IPS-15b (cell line): ENCODE data around the gene ARID5B.
"Not testable (repeated sequence)": the region's sequence is repeated elsewhere in the genome, so short reads cannot be mapped to it uniquely, and the experiment has no call there.

Source experiments
- H3K27me3 ChIP-seq: one replicate; pipeline ENCODE4 v1.6.1; 2013; ENCODE audit warnings: low read length; ENCODE audit not compliant: control insufficient read depth, insufficient read depth
- H3K36me3 ChIP-seq: one replicate; pipeline ENCODE4 v1.6.1; 2013; ENCODE audit warnings: low read length; ENCODE audit not compliant: control insufficient read depth, insufficient read depth
- H3K4me1 ChIP-seq: one replicate; pipeline ENCODE4 v1.6.1; 2013; ENCODE audit warnings: mild to moderate bottlenecking, low read length; ENCODE audit not compliant: control insufficient read depth, insufficient read depth
- H3K4me3 ChIP-seq: one replicate; pipeline ENCODE4 v1.5.1; 2013; ENCODE audit warnings: low read depth, low read length
- H3K9ac ChIP-seq: one replicate; pipeline ENCODE4 v1.6.1; 2013; ENCODE audit warnings: low read depth, mild to moderate bottlenecking, low read length
- H3K9me3 ChIP-seq: one replicate; pipeline ENCODE4 v1.6.1; 2013; ENCODE audit warnings: mild to moderate bottlenecking, low read length; ENCODE audit not compliant: control insufficient read depth, insufficient read depth

ARID5B gene

DNA sequence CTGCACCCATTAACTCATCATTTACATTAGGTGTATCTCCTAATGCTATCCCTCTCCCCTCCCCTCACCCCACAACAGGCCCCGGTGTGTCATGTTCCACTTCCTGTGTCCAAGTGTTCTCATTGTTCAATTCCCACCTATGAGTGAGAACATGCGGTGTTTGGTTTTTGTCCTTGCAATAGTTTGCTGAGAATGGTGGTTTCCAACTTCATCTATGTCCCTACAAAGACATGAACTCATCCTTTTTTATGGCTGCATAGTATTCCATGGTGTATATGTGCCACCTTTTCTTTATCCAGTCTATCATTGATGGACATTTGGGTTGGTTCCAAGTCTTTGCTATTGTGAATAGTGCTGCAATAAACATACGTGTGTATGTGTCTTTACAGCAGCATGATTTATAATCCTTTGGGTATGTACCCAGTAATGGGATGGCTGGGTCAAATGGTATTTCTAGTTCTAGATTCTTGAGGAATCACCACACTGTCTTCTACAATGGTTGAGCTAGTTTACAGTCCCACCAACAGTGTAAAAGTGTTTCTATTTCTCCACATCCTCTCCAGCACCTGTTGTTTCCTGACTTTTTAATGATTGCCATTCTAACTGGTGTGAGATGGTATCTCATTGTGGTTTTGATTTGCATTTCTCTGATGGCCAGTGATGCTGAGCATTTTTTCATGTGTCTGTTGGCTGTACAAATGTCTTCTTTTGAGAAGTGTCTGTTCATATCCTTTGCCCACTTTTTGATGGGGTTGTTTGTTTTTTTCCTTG is 75.6 kb downstream of the ARID5B start:
- not testable (repeated sequence) for H3K9me3 ChIP-seq, H3K36me3 ChIP-seq, H3K4me3 ChIP-seq, H3K9ac ChIP-seq, H3K4me1 ChIP-seq, H3K27me3 ChIP-seq

DNA sequence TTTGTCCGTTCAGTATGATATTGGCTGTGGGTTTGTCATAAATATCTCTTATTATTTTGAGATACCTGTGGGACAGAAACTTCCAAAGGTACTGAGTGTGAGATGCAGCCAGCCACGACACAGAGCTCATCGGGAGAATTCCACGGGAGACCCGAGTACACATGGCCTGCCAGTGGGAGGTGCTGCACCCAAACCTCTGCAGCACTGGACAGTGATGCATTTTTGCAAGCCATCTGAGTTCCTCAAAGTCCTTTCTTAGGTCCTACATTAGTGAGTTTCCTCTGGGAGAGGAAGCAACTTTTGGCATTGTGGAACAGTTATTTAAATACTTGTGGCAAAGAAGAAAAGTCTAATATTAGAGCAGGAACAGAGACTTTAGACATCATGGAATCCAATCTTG is 77.5 kb downstream of the ARID5B start:
- Histone ChIP-seq H3K36me3 (no peaks in the 10 kb centered on the region), H3K4me1 (no peaks in the 10 kb centered on the region), H3K9ac (no peak overlapping the region), H3K9me3 (no peaks in the 10 kb centered on the region), H3K4me3 (no peak overlapping the region), H3K27me3 (no peaks in the 10 kb centered on the region)

DNA sequence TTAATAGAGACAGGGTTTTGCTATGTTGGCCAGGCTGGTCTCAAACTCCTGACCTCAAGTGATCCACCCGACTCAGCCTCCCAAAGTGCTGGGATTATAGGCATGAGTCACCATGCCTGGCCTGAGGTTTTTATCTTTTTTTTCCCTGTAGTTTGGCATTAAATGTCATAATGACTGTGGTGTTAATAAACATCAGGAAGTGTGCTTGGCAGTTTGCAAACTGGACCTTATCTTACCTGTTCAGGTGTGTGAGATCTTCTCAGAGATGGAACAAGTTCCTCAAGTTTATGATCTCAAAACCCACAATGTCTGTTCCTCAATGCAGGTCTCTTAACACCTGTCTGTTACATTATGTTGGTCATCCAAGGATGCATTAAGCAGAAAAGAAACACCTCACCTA is 80.0 kb downstream of the ARID5B start:
- Histone ChIP-seq H3K36me3 (no peaks in the 10 kb centered on the region), H3K4me3 (no peak overlapping the region), H3K4me1 (peaks cover 14% of the 10 kb centered on the region), H3K9me3 (no peaks in the 10 kb centered on the region), H3K9ac (no peak overlapping the region), H3K27me3 (no peaks in the 10 kb centered on the region)

DNA sequence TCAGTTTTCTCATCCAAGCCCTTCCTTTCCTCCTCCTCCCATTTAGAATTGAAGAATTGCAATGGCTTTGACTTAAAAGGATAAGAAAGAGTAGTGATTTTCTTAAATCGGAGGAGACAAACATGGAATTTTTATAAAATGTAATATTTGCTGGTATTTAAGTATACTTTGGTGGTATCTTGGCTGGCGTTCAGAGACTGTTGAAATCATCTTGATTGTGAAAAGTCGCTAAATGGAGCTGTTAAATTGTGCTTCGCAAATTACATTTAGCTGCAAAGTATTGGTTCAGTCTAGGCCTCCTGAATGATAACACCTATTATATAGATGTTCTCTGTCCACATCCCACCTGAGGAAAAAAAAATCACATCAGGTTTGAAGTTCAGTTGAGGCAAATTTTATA is 81.8 kb downstream of the ARID5B start:
- Histone ChIP-seq H3K9ac (no peak overlapping the region), H3K9me3 (no peaks in the 10 kb centered on the region), H3K27me3 (no peaks in the 10 kb centered on the region), H3K36me3 (no peaks in the 10 kb centered on the region), H3K4me3 (no peak overlapping the region), H3K4me1 (peaks cover 29% of the 10 kb centered on the region)

DNA sequence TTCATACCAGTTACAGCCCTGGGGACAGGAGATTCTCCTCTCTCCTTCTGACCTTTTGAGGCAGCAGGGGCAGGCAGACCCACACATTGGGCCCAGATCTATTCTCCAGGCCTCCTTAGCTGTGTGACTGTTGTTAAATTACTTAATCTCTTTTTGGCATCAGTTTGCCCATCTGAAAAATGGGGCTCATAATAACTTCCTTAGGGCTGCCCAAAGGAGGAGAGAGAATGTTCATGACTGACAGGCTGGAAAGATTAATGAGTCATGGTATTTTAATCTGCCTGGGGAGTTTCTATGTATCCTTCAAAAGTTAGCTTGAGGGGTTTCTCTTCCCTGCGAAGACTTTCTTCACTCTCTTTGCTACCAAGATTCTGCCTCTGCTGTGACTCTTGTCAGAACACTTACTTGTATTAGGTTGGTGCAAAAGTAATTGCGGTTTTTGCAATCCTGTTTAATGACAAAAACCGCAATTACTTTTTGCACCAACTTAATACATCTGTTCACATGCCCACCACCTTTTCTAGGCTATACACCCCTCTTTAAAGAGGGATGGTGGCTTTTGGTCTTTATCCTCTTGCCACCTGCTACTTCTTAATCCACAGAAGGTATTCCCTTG is 83.4 kb downstream of the ARID5B start:
- H3K9me3 ChIP-seq, result no peaks in the 10 kb centered on the region
- H3K36me3 ChIP-seq, result no peaks in the 10 kb centered on the region
- peaks cover 29% of the 10 kb centered on the region for H3K4me1 ChIP-seq
- no peak overlapping the region for H3K9ac ChIP-seq
- H3K4me3 ChIP-seq, result no peak overlapping the region
- H3K27me3 ChIP-seq, result no peaks in the 10 kb centered on the region

DNA sequence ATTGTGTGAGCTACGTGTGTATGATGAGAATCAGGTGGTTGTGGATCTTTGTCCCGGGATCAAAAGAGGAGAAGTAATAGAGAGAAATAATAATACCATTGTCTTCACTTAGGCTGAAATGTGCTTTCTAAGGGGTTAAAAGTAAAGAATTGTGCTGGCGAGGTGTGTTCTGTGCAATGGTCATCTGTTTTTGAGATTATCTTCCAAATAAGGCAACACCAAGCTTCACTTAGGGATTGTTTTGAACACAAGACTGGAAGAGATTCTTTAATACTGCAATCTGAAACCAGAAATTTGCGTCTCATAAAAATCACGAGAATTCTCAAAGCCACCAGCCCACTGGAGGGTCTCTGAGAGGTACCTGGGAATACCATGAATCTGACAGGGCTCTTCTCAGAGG is 84.2 kb downstream of the ARID5B start:
- Histone ChIP-seq H3K36me3 (no peaks in the 10 kb centered on the region), H3K9me3 (no peaks in the 10 kb centered on the region), H3K27me3 (no peaks in the 10 kb centered on the region), H3K4me1 (peaks cover 29% of the 10 kb centered on the region), H3K9ac (no peak overlapping the region), H3K4me3 (no peak overlapping the region)

DNA sequence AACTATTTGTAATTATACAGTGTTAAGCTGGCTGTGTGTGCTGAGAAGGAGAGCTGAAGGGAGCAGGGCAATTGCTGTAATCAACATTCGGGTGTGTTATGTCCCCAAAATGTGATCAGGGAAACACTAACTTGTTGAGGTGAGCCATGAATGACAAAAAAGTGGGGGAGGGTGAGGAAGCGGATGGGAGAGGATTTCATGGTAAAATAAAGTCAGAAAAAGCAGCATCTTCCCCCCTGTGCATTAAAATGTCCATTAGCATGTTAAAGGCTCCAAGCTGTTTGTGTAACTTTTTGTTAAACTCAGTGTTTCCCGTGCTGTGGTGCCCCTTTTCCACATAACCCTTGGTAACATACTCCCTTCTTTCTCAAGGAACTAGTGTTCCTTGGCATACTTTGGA is 84.9 kb downstream of the ARID5B start:
- peaks cover 29% of the 10 kb centered on the region for H3K4me1 ChIP-seq
- peak overlapping the region; percentile 12 for H3K9ac ChIP-seq
- H3K36me3 ChIP-seq, result no peaks in the 10 kb centered on the region
- no peaks in the 10 kb centered on the region for H3K9me3 ChIP-seq
- peak overlapping the region; percentile 35 for H3K4me3 ChIP-seq
- H3K27me3 ChIP-seq, result no peaks in the 10 kb centered on the region

DNA sequence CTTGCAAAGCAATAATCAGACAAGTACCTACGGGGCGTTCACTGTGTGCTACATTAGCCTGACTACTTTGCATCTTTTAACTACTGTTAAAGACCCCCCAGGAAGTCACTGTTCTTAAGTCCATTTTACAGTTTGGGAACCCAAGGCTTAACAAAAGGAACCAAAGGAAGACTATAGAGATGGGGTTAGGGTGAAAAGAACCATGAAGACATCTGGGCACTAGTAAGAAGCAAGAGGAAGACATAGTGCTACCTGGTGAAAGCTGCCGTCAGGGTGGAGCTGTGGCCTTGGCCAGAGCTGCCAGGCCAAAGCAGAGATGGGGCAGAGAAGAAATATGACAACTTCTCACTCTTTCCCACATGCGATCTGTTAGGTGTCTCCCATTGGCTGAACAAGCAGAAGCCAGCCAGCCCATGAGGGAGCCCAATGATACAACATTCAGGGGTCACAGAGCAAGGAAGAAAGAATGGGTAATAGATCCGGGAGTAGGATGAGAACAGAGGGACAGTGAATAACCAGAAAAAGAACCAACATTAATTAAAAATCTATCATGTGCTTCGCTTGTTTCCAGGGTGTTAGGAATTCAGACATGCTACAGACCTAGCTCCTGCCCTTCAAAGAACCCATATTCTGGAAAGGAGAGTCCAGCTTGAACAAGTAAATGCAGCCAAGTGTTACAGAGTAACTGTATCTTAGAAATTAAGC is 85.4 kb downstream of the ARID5B start:
- H3K27me3 ChIP-seq, result no peaks in the 10 kb centered on the region
- no peak overlapping the region for H3K9ac ChIP-seq
- H3K4me1 ChIP-seq, result peaks cover 29% of the 10 kb centered on the region
- peak overlapping the region; percentile 35 for H3K4me3 ChIP-seq
- no peaks in the 10 kb centered on the region for H3K9me3 ChIP-seq
- no peaks in the 10 kb centered on the region for H3K36me3 ChIP-seq

DNA sequence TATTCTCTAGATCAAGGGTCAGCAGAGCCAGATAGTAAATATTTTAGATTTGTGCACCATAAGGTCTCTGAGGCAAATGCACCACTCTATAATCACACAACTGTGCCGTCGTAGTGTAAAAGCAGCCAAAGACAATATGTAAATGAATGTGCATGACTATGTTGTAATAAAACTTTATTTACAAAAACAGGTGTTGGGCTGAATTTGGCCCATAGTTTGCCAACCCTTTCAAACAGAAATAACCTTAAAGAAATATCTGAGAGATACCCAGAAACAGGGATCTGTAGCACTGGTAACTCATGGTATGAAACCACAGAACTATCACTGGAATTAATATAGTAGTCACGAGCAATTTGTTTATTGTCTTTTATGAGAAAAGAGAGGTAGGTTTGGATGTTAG is 86.0 kb downstream of the ARID5B start:
- H3K9ac ChIP-seq, result no peak overlapping the region
- peaks cover 29% of the 10 kb centered on the region for H3K4me1 ChIP-seq
- H3K36me3 ChIP-seq, result no peaks in the 10 kb centered on the region
- H3K27me3 ChIP-seq, result no peaks in the 10 kb centered on the region
- H3K9me3 ChIP-seq, result no peaks in the 10 kb centered on the region
- no peak overlapping the region for H3K4me3 ChIP-seq

DNA sequence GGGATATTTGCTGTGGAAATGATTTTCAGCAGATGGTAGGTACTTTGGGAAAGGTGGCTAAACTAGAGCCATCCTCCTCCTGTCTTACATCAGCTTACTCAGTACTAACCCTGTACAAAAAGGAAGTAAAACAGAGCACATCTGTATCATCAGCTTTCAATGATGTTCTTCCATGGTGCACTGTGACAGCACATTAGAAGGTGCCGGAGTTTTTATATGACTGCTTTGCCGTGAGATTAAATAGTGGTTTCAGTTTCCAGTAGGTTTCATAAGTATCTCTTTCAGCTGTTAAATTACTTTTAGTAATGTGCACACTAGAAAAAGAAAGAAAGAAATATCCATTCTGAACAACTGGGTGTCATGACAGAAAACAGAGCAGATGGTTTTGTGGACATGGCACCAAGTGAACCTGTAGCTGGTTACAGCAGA is 86.5 kb downstream of the ARID5B start:
- H3K9ac ChIP-seq, result no peak overlapping the region
- H3K9me3 ChIP-seq, result no peaks in the 10 kb centered on the region
- H3K36me3 ChIP-seq, result no peaks in the 10 kb centered on the region
- no peaks in the 10 kb centered on the region for H3K27me3 ChIP-seq
- H3K4me3 ChIP-seq, result no peak overlapping the region
- H3K4me1 ChIP-seq, result peaks cover 30% of the 10 kb centered on the region

DNA sequence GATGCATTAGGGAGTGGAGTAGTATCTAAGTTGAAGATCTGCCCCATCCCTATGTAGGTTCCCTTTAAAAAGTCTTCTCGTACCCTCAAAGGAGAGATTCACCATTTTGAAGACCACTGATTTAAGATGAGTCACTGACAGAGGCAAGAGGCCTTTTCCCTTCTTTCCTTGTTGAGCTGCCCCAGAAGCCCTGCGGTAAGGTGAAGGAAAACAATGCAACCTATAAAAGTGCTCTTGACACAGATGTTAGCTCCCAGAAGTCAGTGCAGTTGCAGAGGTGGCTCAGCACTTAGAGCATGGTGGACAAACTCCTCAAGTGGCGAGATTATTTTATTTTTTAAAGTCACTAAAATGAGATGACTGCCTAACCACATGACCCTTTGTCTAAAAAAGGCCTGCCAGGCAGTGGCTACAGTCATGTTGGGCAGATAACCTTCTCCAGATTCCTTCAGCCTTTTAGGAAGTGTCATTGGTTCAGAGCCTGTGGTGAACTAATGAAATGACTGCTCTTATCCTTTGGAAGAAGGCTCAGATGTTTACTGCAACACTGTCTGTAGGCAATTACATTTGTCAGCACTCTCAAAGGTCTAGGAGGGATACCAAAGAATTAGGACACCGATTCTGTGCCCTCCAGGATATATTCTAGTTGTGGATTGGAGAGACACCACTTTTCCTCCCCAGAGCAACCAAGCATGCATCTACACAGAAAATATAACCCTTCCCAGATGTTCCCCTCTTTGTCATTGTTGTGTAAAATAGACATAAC is 88.7 kb downstream of the ARID5B start:
- Histone ChIP-seq H3K27me3 (no peaks in the 10 kb centered on the region), H3K4me3 (no peak overlapping the region), H3K9me3 (no peaks in the 10 kb centered on the region), H3K36me3 (no peaks in the 10 kb centered on the region), H3K9ac (no peak overlapping the region), H3K4me1 (peaks cover 40% of the 10 kb centered on the region)
